HepG2 (cell line): ENCODE results near the gene BLOC1S1. TPM values are rescaled to one million over a fixed set of nuclear protein-coding genes. Genes with fewer than 3 reads are reported as not detected.
A peak's percentile ranks its signal among the peaks of the same experiment; 100 is the strongest.

Experiments used
- ATAC-seq: fragments of 200-7000 bp; cut with Tn5 transposase; 3 replicates; pipeline ENCODE4 v1.9.1; 2020; ENCODE audit warnings: mild to moderate bottlenecking, moderate library complexity
- BruUV-seq: library from RNA; stranded (reverse); fragments of 400-500 nt; replicated peaks from 2 replicates; lab custom pipeline; 2021; lab: Mats Ljungman, UMichigan
- CTCF ChIA-PET: fragments of 300-600 bp; formaldehyde crosslinking; extraction: SDS; loops from one replicate; lab custom pipeline; 2021; ENCODE audit warnings: low total read pairs, inconsistent platforms, low intra/inter-chr PET ratio; lab: Yijun Ruan, JAX
- POLR2A ChIA-PET: fragments of 350-600 bp; sonication (Branson Sonifier 250); formaldehyde crosslinking; loops from one replicate; lab custom pipeline; 2020; ENCODE audit warnings: antibody characterized with exemption, inconsistent platforms; lab: Yijun Ruan, JAX
- DNase-seq: peaks from one replicate; pipeline ENCODE4 v3.0.0-alpha.2; 2015; ENCODE audit warnings: low spot score
- FAIRE-seq: peaks from 3 replicates; lab custom pipeline; 2011; peaks lifted over from hg19 to GRCh38; lab: Jason Lieb, UNC
- H2AFZ ChIP-seq: one replicate; pipeline ENCODE4 v1.6.1; 2011; ENCODE audit warnings: low read length, inconsistent platforms
- H3K27ac ChIP-seq: fragments of 300-600 bp; 3 replicates; pipeline ENCODE4 v1.8.0; 2011; ENCODE audit warnings: mixed run types, mild to moderate bottlenecking, mixed read lengths, low read length, inconsistent platforms; ENCODE audit not compliant: insufficient read depth; ENCODE audit errors: extremely low read length
- H3K27me3 ChIP-seq, 2 experiments: fragments of 200-600 bp in 1 of 2; 2 replicates in 1 of 2; 3 replicates in 1 of 2; pipeline versions ENCODE4 v1.6.0 to v1.8.0; 2011; ENCODE audit warnings: low read length in 2 of 2, mild to moderate bottlenecking in 2 of 2, moderate library complexity in 2 of 2, inconsistent platforms in 1 of 2; ENCODE audit not compliant: insufficient read depth in 2 of 2, control insufficient read depth in 1 of 2
- H3K36me3 ChIP-seq, 2 experiments: fragments of 200-600 bp in 1 of 2; replicated peaks in 1 of 2; 2 replicates in 1 of 2; 3 replicates in 1 of 2; pipeline versions ENCODE4 v1.5.1 to v1.8.0; 2011; ENCODE audit warnings: low read length in 2 of 2, inconsistent platforms in 1 of 2; ENCODE audit not compliant: insufficient read depth in 2 of 2, control insufficient read depth in 1 of 2
- H3K4me1 ChIP-seq: 2 replicates; pipeline ENCODE4 v1.5.1; 2012; ENCODE audit warnings: low read length, inconsistent platforms; ENCODE audit not compliant: insufficient read depth
- H3K4me2 ChIP-seq: 2 replicates; pipeline ENCODE4 v1.6.0; 2011; ENCODE audit warnings: low read depth, low read length, inconsistent platforms
- H3K4me3 ChIP-seq, 3 experiments: fragments of 200-600 bp in 1 of 3; sonication (generic), shearing (Covaris generic) in 1 of 3; replicated peaks in 1 of 3; 2 replicates each; pipeline ENCODE4 v1.5.1; 2011 to 2016; ENCODE audit warnings: low read length in 3 of 3, inconsistent platforms in 2 of 3, low read depth in 2 of 3, mild to moderate bottlenecking in 2 of 3, control low read depth in 1 of 3, mixed read lengths in 1 of 3; ENCODE audit not compliant: insufficient read depth in 1 of 3
- H3K79me2 ChIP-seq: one replicate; pipeline ENCODE4 v1.6.1; 2011; ENCODE audit warnings: low read length, inconsistent platforms; ENCODE audit not compliant: insufficient read depth
- H3K9ac ChIP-seq: 2 replicates; pipeline ENCODE4 v1.6.0; 2011; ENCODE audit warnings: mild to moderate bottlenecking, low read depth, low read length, inconsistent platforms; ENCODE audit not compliant: insufficient read depth
- H3K9me3 ChIP-seq: 2 replicates; pipeline ENCODE4 v1.5.1; 2012; ENCODE audit warnings: mild to moderate bottlenecking, low read length
- H4K20me1 ChIP-seq: 2 replicates; pipeline ENCODE4 v1.6.0; 2011; ENCODE audit warnings: inconsistent platforms, mild to moderate bottlenecking, low read length, moderate library complexity; ENCODE audit not compliant: insufficient read depth
- CEBPB ChIP-seq: IDR thresholded peaks from 2 replicates; pipeline ENCODE4 v1.6.1; 2011; ENCODE audit warnings: low read depth, low read length, improper control_type of control experiment, borderline replicate concordance
- PRDM4 ChIP-seq: sonication (generic); formaldehyde crosslinking; IDR thresholded peaks from 2 replicates; pipeline ENCODE4 v1.9.0; 2021; ENCODE audit warnings: missing genetic modification reagents, borderline replicate concordance
- YEATS4 ChIP-seq: sonication (generic); formaldehyde crosslinking; IDR thresholded peaks from 2 replicates; pipeline ENCODE4 v1.4.0; 2020; ENCODE audit warnings: missing genetic modification reagents, borderline replicate concordance
- ZBTB7B ChIP-seq: sonication (generic); formaldehyde crosslinking; IDR thresholded peaks from 2 replicates; pipeline ENCODE4 v1.4.0; 2020; ENCODE audit warnings: missing genetic modification reagents
- ZNF619 ChIP-seq: sonication (generic); formaldehyde crosslinking; IDR thresholded peaks from 2 replicates; pipeline ENCODE4 v1.4.0; 2020; ENCODE audit warnings: mild to moderate bottlenecking, missing genetic modification reagents
- ZSCAN20 ChIP-seq: sonication (generic); formaldehyde crosslinking; IDR thresholded peaks from 2 replicates; pipeline ENCODE4 v1.4.0; 2020; ENCODE audit warnings: missing genetic modification reagents, mild to moderate bottlenecking, borderline replicate concordance
- WGBS: methylation state at CpG from one replicate; pipeline ENCODE4 v1.1.6; 2017; ENCODE audit warnings: low lambda C conversion rate; 5-methylcytosine and 5-hydroxymethylcytosine counted together
- in situ Hi-C: cut with HindIII; loops from 2 replicates; pipeline ENCODE4 v1.10.0; 2017; ENCODE audit warnings: low pct_unique_long_range_greater_than_20kb; ENCODE audit not compliant: extremely low pct_ligation_motif_present
- intact Hi-C: fragments of 100-400 bp; cut with micrococcal nuclease; formaldehyde crosslinking; loops from one replicate; pipeline ENCODE4 v1.10.0; 2022; ENCODE audit not compliant: unreplicated experiment
- polyA plus RNA-seq, 8 experiments: library from polyadenylated mRNA; depleted of rRNA in 3 of 8; stranded (reverse) in 7 of 8; unstranded in 1 of 8; fragments of >200 nt; fragmentation: Illumina TruSeq in 4 of 8; extraction: Trizol in 4 of 8; gene quantifications; 2 replicates each; pipeline versions ENCODE4 v1.2.1 to v1.2.3, GENCODE V29; 2011 to 2016; ENCODE audit warnings: low read depth in 4 of 8, missing spikeins in 1 of 8, mixed read lengths in 1 of 8; ENCODE audit not compliant: insufficient read depth in 1 of 8
- total RNA-seq, 5 experiments: library from RNA; depleted of rRNA; stranded (reverse); fragments of >200 nt; fragmentation: Illumina TruSeq; extraction: Trizol; gene quantifications; 2 replicates each; pipeline ENCODE4 v1.2.3, GENCODE V29; 2016; ENCODE audit warnings: low read depth in 1 of 5

BLOC1S1 gene
- total and polyA plus RNA-seq, 2 of the 13 experiments (the other 11 are each of a cell fraction or from before 2014, with no cell fraction given) = 55.1 to 95.3 TPM

DNA sequence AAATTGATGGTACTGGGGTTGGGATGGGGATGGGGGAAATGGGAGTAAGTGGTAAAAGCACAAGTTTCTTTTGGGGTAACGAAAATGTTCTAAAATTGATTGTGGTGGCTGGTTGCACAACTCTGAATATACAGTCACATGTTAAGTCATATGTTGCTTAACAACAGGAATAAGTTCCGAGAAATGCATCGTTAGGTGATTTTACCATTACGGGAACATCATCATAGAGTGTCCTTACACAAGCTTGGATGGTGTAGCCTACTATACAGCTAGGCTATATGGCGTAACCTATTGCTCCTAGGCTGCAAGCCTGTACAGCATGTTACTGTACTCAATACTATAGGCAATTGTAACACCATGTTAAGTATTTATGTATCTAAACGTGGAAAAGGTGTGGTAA is 39.1 kb upstream of the BLOC1S1 start:
- Histone ChIP-seq H2AFZ (no peak overlapping the region), H3K36me3 (no peaks in the 10 kb centered on the region), H3K9ac (no peak overlapping the region), H4K20me1 (no peaks in the 10 kb centered on the region), H3K4me2 (no peak overlapping the region), H3K27me3 (no peaks in the 10 kb centered on the region; a peak in 2 of 5 replicates), H3K4me3 (no peak overlapping the region), H3K27ac (no peak overlapping the region), H3K9me3 (no peaks in the 10 kb centered on the region), H3K79me2 (no peaks in the 10 kb centered on the region), H3K4me1 (peaks cover 8% of the 10 kb centered on the region; the same call in 1 of the 2 replicates)
- POLR2A ChIA-PET = no interaction called here
- 61% methylated on average over 6 of the region's 6 CpGs for WGBS
- DNase-seq = no peak
- no peak for ATAC-seq
- CTCF ChIA-PET = no interaction called here
- BruUV-seq = no TSS peak
- in situ Hi-C loops (no loop called here), intact Hi-C loops (no loop called here)
- TF ChIP-seq CEBPB = peak; percentile 37; the same call in 1 of the 2 replicates
- no peak for TF ChIP-seq PRDM4 (CRISPR knock-in tag)
- no peak for TF ChIP-seq ZSCAN20 (CRISPR knock-in tag)
- no peak for TF ChIP-seq ZBTB7B (CRISPR knock-in tag)
- TF ChIP-seq ZNF619 = no peak
- no peak for TF ChIP-seq YEATS4
- FAIRE-seq = no peak
